Stimulated activated CD8-positive, alpha-beta memory T cell treated with anti-CD3 and anti-CD28 coated beads, Interleukin-15, amount 100 ng/mL, for 24 hours (primary cell): ENCODE results near the gene SERGEF.

Source experiments
- DNase-seq: peaks from one replicate; pipeline ENCODE4 v3.0.0-alpha.2; 2020; ENCODE audit warnings: low read depth

SERGEF gene

DNA sequence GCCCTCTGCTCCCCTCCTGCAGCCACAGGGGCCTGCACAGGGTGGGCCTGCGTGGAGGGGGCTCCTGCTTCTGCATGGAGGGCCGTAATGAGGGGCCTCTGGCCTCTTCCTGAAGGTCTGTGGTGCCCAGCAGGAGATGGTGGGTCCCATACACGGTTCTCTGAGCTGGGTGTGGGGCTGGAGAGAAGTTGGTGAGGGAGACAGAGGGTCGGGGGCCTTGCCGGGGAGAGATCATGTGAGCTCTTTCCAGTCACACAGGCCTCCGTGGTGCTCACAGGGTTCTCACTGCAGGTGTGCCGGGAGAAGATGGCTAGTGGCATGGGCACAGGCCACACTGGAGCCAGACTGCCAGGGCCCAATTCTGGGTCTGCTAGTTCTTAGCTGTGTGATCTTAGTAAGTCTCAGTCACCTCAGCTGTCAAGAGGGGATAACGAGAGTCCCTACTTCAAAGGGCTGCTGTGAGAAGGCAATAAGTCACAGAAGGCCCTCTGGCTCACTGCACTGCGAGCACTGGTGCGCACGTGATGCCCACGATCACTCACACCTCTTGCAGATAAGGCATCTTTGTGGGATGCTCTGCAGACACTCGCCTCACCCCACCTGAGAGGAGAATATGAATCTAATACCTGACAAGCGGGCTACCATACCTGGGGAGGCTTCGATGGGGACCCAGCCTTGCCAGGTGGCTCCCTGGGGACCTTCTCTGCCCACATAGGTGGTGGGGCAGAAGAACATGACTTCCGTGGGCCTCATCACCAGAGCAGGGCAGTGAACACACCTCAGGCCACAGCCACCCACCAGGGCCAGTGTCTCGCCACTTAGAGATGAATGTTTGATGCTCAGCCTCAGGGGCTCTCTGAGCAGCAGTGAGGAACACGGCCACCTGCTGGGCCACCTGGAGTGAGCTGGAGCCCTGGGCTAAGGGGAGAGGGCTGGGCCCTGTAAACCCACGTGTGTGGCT is 263.8 kb downstream of the SERGEF start:
- DNase-seq: no peak

DNA sequence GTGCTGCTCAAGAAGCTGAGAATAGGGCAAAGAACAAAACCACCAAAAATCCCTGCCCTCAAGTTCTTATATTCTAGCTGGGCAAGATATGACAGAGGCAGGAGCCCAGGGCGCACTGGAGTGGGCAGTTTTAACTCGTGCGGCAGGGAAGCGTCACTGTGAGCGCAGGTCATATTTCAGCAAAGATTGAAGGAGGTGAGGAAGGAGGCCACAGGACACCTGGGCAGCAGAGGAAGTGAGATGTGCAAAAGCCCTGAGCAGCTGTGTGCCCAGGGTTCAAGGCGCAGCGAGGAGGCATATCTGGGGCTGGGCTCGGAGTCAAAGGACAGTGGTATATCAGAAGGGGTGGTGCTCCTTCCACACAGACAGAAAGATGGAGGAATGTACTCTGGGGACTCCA is 264.8 kb downstream of the SERGEF start:
- no peak for DNase-seq

DNA sequence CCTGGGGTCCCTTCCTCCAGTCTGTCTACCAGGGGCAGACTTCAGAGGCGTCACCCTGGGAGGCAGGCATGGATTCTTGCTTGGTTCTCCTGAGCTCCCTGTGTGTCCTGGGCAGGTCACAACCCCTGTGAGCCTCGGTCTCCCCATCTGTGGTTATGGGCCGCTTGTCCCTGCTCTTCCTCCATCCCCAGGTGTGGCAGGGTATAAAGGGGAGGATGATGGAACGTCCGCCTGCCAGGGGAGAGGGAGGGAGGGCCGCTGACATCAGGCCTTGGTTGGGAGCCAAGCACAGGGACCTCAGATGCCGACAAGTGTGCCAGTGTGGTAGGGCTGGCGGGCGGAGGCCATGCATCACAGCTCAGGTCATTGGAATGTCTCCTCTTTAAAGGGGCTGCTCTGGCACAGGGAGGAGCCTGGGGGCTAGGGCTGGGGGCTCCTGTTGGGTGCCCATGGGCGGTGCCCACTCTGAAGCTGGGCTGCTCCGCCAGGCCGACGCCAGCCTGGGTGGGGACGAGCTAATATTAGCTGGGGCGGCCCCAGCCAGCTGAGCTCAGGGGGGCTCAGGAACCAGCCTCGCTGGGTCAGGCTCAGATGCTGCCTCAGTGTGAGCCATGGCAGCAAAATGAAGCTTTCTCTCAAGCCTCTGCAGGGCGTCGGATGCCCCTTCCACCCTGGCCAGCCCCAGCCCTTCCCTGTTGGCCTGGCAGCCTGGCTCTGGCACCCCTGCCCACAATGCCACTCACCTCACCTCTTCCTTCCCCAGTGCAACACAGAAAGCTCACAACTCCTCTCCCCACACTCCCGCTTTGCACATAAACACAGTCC is 265.5 kb downstream of the SERGEF start:
- no peak for DNase-seq

DNA sequence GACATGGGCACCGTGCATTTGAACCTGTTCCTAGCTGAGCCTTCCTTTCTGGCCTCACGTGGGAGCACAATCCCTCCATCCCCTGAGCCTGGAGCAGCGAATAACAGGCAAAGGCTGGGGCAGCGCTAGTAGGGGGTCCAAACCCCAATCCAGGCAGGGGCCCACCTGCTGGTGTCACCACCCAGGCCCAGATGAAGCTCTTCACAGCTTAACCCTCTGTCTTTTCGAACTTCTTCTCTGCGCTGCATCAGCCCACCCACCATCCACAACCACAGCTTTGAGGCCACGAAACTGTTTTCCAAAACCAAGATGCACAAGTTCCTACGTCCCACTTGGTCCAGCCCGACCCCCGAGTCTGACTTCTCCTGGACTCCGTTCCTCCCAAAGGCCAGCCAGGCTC is 266.8 kb downstream of the SERGEF start:
- no peak for DNase-seq

DNA sequence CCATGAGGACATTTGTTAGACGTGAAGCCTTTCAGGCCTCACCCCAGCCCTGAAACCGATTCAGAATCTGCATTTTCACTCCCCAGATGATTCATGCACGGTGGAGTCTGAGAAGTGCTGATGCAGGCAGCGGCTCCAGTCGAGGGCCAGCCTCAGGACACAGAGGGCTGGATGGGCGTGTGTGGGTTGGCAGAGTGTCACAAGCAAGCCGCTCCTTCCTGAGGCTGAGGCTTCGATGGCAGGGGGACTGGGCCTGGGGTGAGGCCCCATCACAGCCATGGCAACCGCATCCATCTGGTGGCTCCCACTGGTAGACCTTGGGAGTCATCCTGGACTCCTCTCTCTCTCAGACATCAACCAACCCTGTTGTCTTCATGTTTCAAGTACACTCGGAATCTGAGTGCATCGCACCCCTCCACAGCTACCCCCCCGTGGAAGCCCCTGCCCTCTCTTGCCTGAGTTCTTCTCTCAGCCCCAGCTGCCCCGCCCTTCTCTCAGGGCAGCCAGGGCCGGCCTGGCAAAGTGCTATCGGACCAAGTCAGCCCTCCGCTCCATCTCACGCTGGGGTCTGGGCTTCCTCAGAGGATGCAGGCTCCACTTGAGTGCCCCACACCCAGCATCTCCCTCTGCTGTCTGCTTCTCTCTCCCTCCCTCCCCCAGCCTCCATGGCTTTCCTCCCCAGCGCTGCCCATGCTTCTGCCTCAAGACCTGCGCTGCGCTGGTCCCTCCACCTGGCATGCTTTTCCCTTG is 267.6 kb downstream of the SERGEF start:
- no peak for DNase-seq

DNA sequence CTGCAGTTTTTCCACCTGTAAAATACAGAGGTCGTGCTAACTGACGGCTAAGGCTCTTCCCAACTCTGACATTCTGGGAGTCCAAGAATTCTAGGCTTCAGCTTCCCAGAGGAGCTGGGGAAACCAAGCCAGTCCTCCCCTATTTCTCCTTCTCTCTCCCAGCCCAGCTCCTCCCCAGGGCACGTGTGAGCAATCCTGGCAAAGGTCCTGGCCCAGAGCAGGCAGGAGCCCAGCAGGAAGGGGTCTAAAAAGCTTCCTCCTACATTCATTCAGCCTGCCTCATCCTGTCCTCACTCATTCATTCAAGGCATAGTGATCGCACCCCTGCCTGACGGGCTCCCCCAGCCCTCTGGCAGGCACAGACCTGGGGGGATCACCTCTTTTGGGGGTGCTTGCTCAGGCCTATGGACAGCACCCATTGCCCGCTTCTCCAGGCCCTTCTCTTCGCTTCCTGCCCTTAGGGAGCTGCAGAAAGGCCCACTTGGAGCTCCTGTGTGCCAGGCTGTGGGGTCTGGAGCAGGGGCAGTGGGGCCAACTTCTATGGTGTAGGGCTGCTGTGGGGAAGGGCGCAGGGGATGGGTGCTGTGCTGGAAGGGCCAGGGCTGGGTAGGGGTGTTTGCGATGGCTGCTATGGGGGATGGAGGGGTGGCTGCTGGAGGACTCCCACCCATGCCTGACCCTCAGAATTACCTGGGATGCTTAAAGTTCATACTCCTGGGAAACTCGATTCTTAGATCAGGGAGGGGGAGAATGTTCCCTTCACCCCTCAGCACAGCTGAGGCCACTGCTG is 268.5 kb downstream of the SERGEF start:
- no peak for DNase-seq

DNA sequence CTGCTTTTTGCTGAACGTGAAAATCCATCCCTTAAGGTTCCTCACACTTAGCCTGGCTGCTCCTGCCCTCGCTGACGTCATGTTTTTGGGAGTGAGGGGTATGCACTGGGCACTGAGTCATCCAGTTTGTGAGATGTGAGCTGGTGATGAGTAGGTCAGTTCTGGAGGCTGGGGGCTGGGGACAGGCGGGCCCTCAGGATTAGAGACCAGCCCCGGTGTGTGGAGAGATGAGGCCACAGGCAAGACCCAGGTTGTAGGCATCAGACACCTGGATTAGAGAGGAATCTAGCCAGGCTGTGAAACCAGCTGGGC is 269.1 kb downstream of the SERGEF start:
- DNase-seq: no peak

DNA sequence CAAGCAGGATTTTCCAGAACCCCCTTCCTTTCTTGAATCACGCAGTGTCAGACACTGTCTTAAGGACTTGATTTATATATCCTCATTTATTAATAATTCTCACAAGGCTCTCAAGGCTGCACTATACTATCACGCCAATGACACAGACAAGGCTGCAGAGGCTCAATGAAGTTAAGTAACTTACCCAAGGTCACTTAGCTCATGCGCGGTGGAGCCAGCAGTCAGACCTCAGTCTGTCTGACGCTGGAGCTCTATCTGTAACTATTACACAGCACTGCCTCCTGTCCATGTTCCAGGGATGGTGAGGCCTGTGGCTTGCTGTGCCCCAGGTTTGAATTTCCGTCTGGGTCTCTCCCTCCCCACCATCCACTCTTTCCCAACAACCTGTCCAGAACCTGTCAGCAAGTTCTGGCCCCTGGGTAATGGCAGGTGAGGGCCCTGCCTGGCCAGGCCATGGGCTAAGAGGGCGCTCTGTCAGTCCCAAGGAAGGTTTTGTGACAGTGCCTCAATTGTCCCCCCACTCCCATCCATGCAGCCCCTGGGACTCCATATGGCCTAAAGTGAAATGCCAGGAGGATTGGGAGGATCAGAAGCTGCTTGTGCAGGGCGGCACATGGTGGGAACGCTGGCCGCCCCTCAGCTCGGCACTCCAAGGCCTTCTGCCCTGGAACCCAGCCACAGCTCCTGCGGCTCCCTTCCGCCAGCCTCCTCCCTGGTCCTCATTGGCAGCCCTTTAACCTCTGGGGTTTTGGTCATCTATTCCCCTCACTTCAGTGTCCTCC is 269.6 kb downstream of the SERGEF start:
- no peak for DNase-seq

DNA sequence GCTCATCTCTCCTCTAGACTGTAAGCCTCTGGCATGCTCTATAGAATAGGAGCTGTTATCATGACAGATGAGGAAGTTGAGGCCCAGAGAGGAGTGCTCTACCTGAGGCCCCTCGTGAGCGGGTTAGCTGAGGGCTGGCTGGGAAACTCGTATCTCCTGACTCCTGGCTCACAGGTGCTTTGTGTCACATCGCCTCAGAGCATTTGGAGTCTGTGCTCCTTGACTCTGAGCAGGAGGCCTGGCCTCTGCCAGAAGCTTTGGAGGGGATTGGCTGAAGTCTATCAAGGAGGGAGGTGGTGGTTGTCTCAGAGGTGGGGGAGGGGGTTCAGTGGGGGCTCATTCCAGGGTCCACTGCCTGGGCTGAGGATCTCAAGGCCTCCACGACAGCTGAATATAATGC is 270.8 kb downstream of the SERGEF start:
- no peak for DNase-seq

DNA sequence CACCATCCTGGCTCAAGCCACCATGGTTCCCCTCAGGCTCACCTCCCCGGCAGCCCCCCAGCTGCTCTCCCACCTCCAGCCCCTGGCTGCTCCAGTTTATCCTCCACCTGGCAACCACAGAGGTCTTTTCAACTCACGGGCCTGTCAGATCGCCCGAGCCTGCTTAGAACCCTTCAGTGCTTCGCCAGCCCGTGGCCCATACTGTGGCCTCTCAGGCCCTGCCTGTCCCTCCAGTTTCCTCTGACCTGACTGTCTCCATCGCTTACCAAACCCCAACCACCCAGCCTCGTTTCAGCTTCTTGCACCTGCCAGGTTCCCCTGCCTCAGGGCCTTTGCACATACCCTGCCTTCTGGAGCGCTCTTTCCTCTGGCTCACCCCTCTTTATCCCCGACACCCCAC is 271.4 kb downstream of the SERGEF start:
- DNase-seq: no peak

DNA sequence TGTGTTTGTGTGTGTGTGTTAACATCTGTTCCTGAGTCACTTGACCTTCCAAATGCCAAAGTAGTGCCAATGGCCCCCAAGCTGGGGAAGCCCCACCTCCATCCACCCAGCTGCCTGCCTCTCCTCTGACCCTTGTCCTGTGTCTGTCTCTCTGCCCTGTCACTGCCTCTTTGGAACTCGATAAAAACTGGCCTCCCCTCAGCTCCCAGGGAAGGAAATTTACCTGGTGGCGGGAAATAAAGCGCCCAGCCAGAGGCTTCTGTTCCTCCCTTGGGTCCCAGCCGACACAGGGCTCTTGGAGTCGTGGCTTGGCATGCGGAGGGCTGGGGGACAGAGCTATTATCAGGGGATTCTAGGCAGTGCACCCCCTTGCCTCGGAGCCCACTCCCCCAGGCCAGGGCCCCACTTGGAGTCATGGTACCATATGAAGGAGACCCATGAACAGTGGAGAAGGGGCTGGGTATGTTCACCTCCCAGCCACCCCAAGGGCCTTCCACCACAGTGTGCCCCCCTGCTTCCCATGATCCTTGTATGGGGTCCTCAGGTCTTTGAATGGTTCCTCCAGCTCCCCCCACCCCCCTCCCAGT is 272.1 kb downstream of the SERGEF start:
- no peak for DNase-seq

DNA sequence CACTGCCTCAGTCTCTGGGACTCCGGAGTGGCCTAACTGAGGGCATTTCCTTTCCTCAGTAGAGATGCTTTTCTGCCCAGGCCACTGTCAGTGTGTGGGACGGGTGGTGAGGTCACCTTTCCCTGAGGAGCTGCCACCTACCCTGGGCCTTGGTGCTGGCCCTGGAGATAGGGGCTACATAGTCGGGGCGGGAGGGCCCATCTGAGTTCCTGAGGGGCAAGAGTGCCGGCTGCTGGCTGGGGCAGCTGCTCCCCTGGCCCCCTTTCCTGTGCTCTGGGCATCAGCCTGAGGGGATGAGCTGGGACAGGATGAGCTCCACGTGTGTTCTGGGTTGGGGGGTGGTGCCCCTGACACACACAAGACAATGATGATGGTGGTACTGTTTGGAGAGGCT is 272.9 kb downstream of the SERGEF start:
- no peak for DNase-seq

DNA sequence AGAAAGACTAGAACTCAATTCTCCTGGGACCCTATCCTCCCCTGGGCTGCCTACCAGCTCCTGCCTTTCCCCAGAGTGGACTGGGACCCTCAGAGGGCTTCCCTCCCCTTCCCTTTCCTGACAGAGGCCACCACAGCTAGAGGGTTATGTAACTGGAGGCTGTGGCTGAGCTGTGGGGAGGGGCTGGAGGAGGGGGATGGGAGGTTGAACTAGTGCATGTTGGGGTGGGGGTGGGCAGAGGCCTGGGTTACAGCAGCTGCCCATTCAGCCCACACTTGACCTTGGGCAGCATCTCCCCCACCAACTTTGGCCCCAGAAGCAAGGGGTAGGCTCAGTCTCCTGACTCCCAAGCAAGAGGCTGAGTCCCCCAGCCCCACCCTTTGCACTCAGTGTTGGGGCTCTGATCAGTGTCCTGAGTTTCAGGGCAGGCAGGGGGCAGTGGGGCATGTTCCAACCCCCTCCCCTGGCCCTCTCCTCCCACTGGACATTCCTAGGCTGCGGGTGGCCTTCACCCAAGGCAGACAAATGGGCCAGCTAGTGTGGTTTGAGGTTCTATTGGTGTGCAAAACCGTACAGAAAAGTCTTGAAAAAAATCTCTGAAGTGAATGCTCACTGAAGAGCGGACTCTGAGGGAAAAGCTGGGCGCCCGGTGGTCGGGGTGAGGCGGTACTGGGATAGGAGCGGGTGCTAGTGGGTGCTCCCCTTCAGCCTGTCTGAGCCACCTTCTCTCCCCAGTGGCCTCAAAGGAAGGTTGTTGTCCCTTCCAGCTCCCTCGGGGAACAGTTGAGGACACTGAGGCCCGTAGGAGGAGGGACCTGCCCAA is 274.5 kb downstream of the SERGEF start:
- DNase-seq: no peak
